HepG2 (cell line): ENCODE data around the gene BANK1. TPM values are rescaled to one million over a fixed set of nuclear protein-coding genes. Genes with fewer than 3 reads are reported as not detected.

Experiments used
- ATAC-seq: fragments of 200-7000 bp; cut with Tn5 transposase; 3 replicates; pipeline ENCODE4 v1.9.1; 2020; ENCODE audit warnings: mild to moderate bottlenecking, moderate library complexity
- BruUV-seq: library from RNA; stranded (reverse); fragments of 400-500 nt; replicated peaks from 2 replicates; lab custom pipeline; 2021; lab: Mats Ljungman, UMichigan
- CTCF ChIA-PET: fragments of 300-600 bp; formaldehyde crosslinking; extraction: SDS; loops from one replicate; lab custom pipeline; 2021; ENCODE audit warnings: low total read pairs, inconsistent platforms, low intra/inter-chr PET ratio; lab: Yijun Ruan, JAX
- POLR2A ChIA-PET: fragments of 350-600 bp; sonication (Branson Sonifier 250); formaldehyde crosslinking; loops from one replicate; lab custom pipeline; 2020; ENCODE audit warnings: antibody characterized with exemption, inconsistent platforms; lab: Yijun Ruan, JAX
- DNase-seq: peaks from one replicate; pipeline ENCODE4 v3.0.0-alpha.2; 2015; ENCODE audit warnings: low spot score
- FAIRE-seq: peaks from 3 replicates; lab custom pipeline; 2011; peaks lifted over from hg19 to GRCh38; lab: Jason Lieb, UNC
- H2AFZ ChIP-seq: one replicate; pipeline ENCODE4 v1.6.1; 2011; ENCODE audit warnings: low read length, inconsistent platforms
- H3K27ac ChIP-seq: fragments of 300-600 bp; 3 replicates; pipeline ENCODE4 v1.8.0; 2011; ENCODE audit warnings: mixed run types, mild to moderate bottlenecking, mixed read lengths, low read length, inconsistent platforms; ENCODE audit not compliant: insufficient read depth; ENCODE audit errors: extremely low read length
- H3K27me3 ChIP-seq, 2 experiments: fragments of 200-600 bp in 1 of 2; 2 replicates in 1 of 2; 3 replicates in 1 of 2; pipeline versions ENCODE4 v1.6.0 to v1.8.0; 2011; ENCODE audit warnings: low read length in 2 of 2, mild to moderate bottlenecking in 2 of 2, moderate library complexity in 2 of 2, inconsistent platforms in 1 of 2; ENCODE audit not compliant: insufficient read depth in 2 of 2, control insufficient read depth in 1 of 2
- H3K36me3 ChIP-seq, 2 experiments: fragments of 200-600 bp in 1 of 2; replicated peaks in 1 of 2; 2 replicates in 1 of 2; 3 replicates in 1 of 2; pipeline versions ENCODE4 v1.5.1 to v1.8.0; 2011; ENCODE audit warnings: low read length in 2 of 2, inconsistent platforms in 1 of 2; ENCODE audit not compliant: insufficient read depth in 2 of 2, control insufficient read depth in 1 of 2
- H3K4me1 ChIP-seq: 2 replicates; pipeline ENCODE4 v1.5.1; 2012; ENCODE audit warnings: low read length, inconsistent platforms; ENCODE audit not compliant: insufficient read depth
- H3K4me2 ChIP-seq: 2 replicates; pipeline ENCODE4 v1.6.0; 2011; ENCODE audit warnings: low read depth, low read length, inconsistent platforms
- H3K4me3 ChIP-seq, 3 experiments: fragments of 200-600 bp in 1 of 3; sonication (generic), shearing (Covaris generic) in 1 of 3; replicated peaks in 1 of 3; 2 replicates each; pipeline ENCODE4 v1.5.1; 2011 to 2016; ENCODE audit warnings: low read length in 3 of 3, inconsistent platforms in 2 of 3, low read depth in 2 of 3, mild to moderate bottlenecking in 2 of 3, control low read depth in 1 of 3, mixed read lengths in 1 of 3; ENCODE audit not compliant: insufficient read depth in 1 of 3
- H3K79me2 ChIP-seq: one replicate; pipeline ENCODE4 v1.6.1; 2011; ENCODE audit warnings: low read length, inconsistent platforms; ENCODE audit not compliant: insufficient read depth
- H3K9ac ChIP-seq: 2 replicates; pipeline ENCODE4 v1.6.0; 2011; ENCODE audit warnings: mild to moderate bottlenecking, low read depth, low read length, inconsistent platforms; ENCODE audit not compliant: insufficient read depth
- H3K9me3 ChIP-seq: 2 replicates; pipeline ENCODE4 v1.5.1; 2012; ENCODE audit warnings: mild to moderate bottlenecking, low read length
- H4K20me1 ChIP-seq: 2 replicates; pipeline ENCODE4 v1.6.0; 2011; ENCODE audit warnings: inconsistent platforms, mild to moderate bottlenecking, low read length, moderate library complexity; ENCODE audit not compliant: insufficient read depth
- ATF7 ChIP-seq, 2 experiments: fragments of 450-650 bp in 1 of 2; sonication (generic) in 1 of 2; formaldehyde crosslinking in 1 of 2; IDR thresholded peaks; 2 replicates each; pipeline versions ENCODE4 v1.4.0 to v1.6.1; 2016 to 2020; ENCODE audit warnings: antibody characterized with exemption in 1 of 2, mild to moderate bottlenecking in 1 of 2, missing genetic modification reagents in 1 of 2
- FOSL1 ChIP-seq: sonication (generic); formaldehyde crosslinking; IDR thresholded peaks from 2 replicates; pipeline ENCODE4 v1.9.0; 2021; ENCODE audit warnings: missing genetic modification reagents, borderline replicate concordance
- GZF1 ChIP-seq: sonication (generic); formaldehyde crosslinking; IDR thresholded peaks from 2 replicates; pipeline ENCODE4 v1.5.1; 2020; ENCODE audit warnings: mild to moderate bottlenecking, missing genetic modification reagents
- HNRNPL ChIP-seq: fragments of 200-400 bp; formaldehyde crosslinking; IDR thresholded peaks from 2 replicates; pipeline ENCODE4 v1.6.1; 2017; ENCODE audit warnings: mild to moderate bottlenecking, low read depth, low read length
- KLF16 ChIP-seq, 2 experiments: sonication (generic) in 1 of 2; formaldehyde crosslinking in 1 of 2; IDR thresholded peaks; 2 replicates each; pipeline versions ENCODE4 v1.6.1 to v1.8.0; 2016 to 2023; ENCODE audit warnings: missing genetic modification reagents in 2 of 2, missing compliant biosample characterization in 1 of 2
- MIXL1 ChIP-seq: IDR thresholded peaks from 2 replicates; pipeline ENCODE4 v1.6.1; 2016
- NAIF1 ChIP-seq: sonication (generic); formaldehyde crosslinking; IDR thresholded peaks from 2 replicates; pipeline ENCODE4 v1.5.0; 2020; ENCODE audit warnings: mild to moderate bottlenecking, missing genetic modification reagents, borderline replicate concordance
- NRL ChIP-seq: sonication (generic); formaldehyde crosslinking; IDR thresholded peaks from 2 replicates; pipeline ENCODE4 v1.5.0; 2020; ENCODE audit warnings: missing genetic modification reagents, mild to moderate bottlenecking, moderate library complexity, borderline replicate concordance
- THAP11 ChIP-seq: IDR thresholded peaks from 2 replicates; pipeline ENCODE4 v1.6.1; 2016; ENCODE audit warnings: missing biosample characterization, missing genetic modification reagents
- XBP1 ChIP-seq: sonication (generic); formaldehyde crosslinking; IDR thresholded peaks from 2 replicates; pipeline ENCODE4 v1.5.0; 2020; ENCODE audit warnings: missing genetic modification reagents
- ZNF530 ChIP-seq: sonication (generic); formaldehyde crosslinking; IDR thresholded peaks from 2 replicates; pipeline ENCODE4 v1.5.0; 2020; ENCODE audit warnings: low read depth, mild to moderate bottlenecking, missing genetic modification reagents
- ZNF572 ChIP-seq: sonication (generic); formaldehyde crosslinking; IDR thresholded peaks from 2 replicates; pipeline ENCODE4 v1.5.1; 2020; ENCODE audit warnings: mild to moderate bottlenecking, missing genetic modification reagents
- ZNF672 ChIP-seq: sonication (generic); formaldehyde crosslinking; IDR thresholded peaks from 2 replicates; pipeline ENCODE4 v1.8.1; 2022; ENCODE audit warnings: missing genetic modification reagents
- ZNF687 ChIP-seq: sonication (generic); formaldehyde crosslinking; IDR thresholded peaks from 2 replicates; pipeline ENCODE4 v1.5.1; 2020; ENCODE audit warnings: mild to moderate bottlenecking, missing genetic modification reagents, moderate library complexity
- ZNF788 ChIP-seq: sonication (generic); formaldehyde crosslinking; IDR thresholded peaks from 2 replicates; pipeline ENCODE4 v1.5.0; 2020; ENCODE audit warnings: mild to moderate bottlenecking, missing genetic modification reagents, borderline replicate concordance
- WGBS: methylation state at CpG from one replicate; pipeline ENCODE4 v1.1.6; 2017; ENCODE audit warnings: low lambda C conversion rate; 5-methylcytosine and 5-hydroxymethylcytosine counted together
- in situ Hi-C: cut with HindIII; loops from 2 replicates; pipeline ENCODE4 v1.10.0; 2017; ENCODE audit warnings: low pct_unique_long_range_greater_than_20kb; ENCODE audit not compliant: extremely low pct_ligation_motif_present
- intact Hi-C: fragments of 100-400 bp; cut with micrococcal nuclease; formaldehyde crosslinking; loops from one replicate; pipeline ENCODE4 v1.10.0; 2022; ENCODE audit not compliant: unreplicated experiment
- polyA plus RNA-seq, 8 experiments: library from polyadenylated mRNA; depleted of rRNA in 3 of 8; stranded (reverse) in 7 of 8; unstranded in 1 of 8; fragments of >200 nt; fragmentation: Illumina TruSeq in 4 of 8; extraction: Trizol in 4 of 8; gene quantifications; 2 replicates each; pipeline versions ENCODE4 v1.2.1 to v1.2.3, GENCODE V29; 2011 to 2016; ENCODE audit warnings: low read depth in 4 of 8, missing spikeins in 1 of 8, mixed read lengths in 1 of 8; ENCODE audit not compliant: insufficient read depth in 1 of 8
- total RNA-seq, 5 experiments: library from RNA; depleted of rRNA; stranded (reverse); fragments of >200 nt; fragmentation: Illumina TruSeq; extraction: Trizol; gene quantifications; 2 replicates each; pipeline ENCODE4 v1.2.3, GENCODE V29; 2016; ENCODE audit warnings: low read depth in 1 of 5
- TF ChIP-seq, protein P1 (sequence below), 2 experiments: sonication (generic) in 1 of 2; formaldehyde crosslinking in 1 of 2; IDR thresholded peaks; 2 replicates each; pipeline versions ENCODE4 v1.6.1 to v1.9.0; 2014 to 2022; ENCODE audit warnings: antibody characterized with exemption in 1 of 2, borderline replicate concordance in 1 of 2, inconsistent platforms in 1 of 2, low read depth in 1 of 2, missing genetic modification reagents in 1 of 2

Gene BANK1
- total and polyA plus RNA-seq, 2 of the 13 experiments (the other 11 are each of a cell fraction or from before 2014, with no cell fraction given), result 0.15 TPM; not detected in 1

DNA sequence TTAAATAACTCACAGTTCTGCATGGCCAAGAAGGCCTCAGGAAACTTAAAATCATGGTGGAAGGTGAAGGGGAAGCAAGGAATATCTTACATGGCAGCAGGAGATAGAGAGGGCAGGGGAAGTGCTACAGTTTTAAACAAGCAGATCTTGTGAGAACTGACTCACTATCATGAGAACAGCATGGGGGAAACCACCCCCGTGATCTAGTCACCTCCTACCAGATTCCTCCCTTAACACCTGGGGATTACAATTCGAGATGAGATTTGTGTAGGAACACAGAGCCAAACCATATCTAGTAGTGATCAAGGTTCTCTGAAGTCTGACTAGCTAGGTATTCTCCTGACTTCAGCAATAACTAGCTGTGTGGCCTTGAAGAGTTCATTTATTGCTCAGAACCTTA, 56.0 kb downstream of the BANK1 start (continued):
- TF ChIP-seq ZNF687 (no peak), NRL (no peak), ZNF530 (no peak), KLF16 (CRISPR knock-in tag; IDR thresholded peaks at IDR 0.05) (no peak), THAP11 (no peak), MIXL1 (CRISPR knock-in tag) (no peak), ZNF672 (CRISPR knock-in tag) (no peak), ZNF788 (no peak), NAIF1 (no peak)

GRCh38 chr4:101850698-101851097, 60.2 kb downstream of the BANK1 start:
- Histone ChIP-seq H3K9me3 (no peaks in the 10 kb centered on the region), H3K79me2 (no peaks in the 10 kb centered on the region), H4K20me1 (no peaks in the 10 kb centered on the region), H3K4me1 (no peaks in the 10 kb centered on the region), H3K27ac (no peak overlapping the region), H3K4me2 (no peak overlapping the region), H2AFZ (no peak overlapping the region), H3K36me3 (no peaks in the 10 kb centered on the region), H3K4me3 (no peak overlapping the region), H3K27me3 (no peaks in the 10 kb centered on the region), H3K9ac (no peak overlapping the region)
- ChIA-PET CTCF (no interaction called here), POLR2A (no interaction called here)
- BruUV-seq, result no TSS peak
- ATAC-seq (no peak), FAIRE-seq (no peak), DNase-seq (no peak)
- intact Hi-C loops (no loop called here), in situ Hi-C loops (no loop called here)
- 30% methylated on average over 2 of the region's 2 CpGs for WGBS
- TF ChIP-seq GZF1 (CRISPR knock-in tag) (no peak), FOSL1 (CRISPR knock-in tag) (no peak), ZNF572 (no peak), ATF7 (IDR thresholded peaks at IDR 0.05) (no peak), ATF7 (CRISPR knock-in tag; IDR thresholded peaks at IDR 0.05) (no peak), XBP1 (CRISPR knock-in tag) (no peak), HNRNPL (no peak)
- TF ChIP-seq, protein P1, sequence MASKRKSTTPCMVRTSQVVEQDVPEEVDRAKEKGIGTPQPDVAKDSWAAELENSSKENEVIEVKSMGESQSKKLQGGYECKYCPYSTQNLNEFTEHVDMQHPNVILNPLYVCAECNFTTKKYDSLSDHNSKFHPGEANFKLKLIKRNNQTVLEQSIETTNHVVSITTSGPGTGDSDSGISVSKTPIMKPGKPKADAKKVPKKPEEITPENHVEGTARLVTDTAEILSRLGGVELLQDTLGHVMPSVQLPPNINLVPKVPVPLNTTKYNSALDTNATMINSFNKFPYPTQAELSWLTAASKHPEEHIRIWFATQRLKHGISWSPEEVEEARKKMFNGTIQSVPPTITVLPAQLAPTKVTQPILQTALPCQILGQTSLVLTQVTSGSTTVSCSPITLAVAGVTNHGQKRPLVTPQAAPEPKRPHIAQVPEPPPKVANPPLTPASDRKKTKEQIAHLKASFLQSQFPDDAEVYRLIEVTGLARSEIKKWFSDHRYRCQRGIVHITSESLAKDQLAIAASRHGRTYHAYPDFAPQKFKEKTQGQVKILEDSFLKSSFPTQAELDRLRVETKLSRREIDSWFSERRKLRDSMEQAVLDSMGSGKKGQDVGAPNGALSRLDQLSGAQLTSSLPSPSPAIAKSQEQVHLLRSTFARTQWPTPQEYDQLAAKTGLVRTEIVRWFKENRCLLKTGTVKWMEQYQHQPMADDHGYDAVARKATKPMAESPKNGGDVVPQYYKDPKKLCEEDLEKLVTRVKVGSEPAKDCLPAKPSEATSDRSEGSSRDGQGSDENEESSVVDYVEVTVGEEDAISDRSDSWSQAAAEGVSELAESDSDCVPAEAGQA (IDR thresholded peaks at IDR 0.05; ENCODE audit: low read depth), result no peak
- TF ChIP-seq, protein P1 (CRISPR knock-in tag; IDR thresholded peaks at IDR 0.05; ENCODE audit: borderline replicate concordance), result no peak
